GM21576 (cell line): Measurements from ENCODE around the gene NUDT9.
A peak's percentile ranks its signal among the peaks of the same experiment; 100 is the strongest.
"Not testable (repeated sequence)": the region's sequence is repeated elsewhere in the genome, so short reads cannot be mapped to it uniquely, and the experiment has no call there.

Experiments used
- ATAC-seq: cut with Tn5 transposase; IDR thresholded peaks from one replicate; pipeline ENCODE4 v1.9.1; 2021; ENCODE audit warnings: mild to moderate bottlenecking, moderate library complexity; ENCODE audit not compliant: unreplicated experiment

Gene NUDT9, protein sequence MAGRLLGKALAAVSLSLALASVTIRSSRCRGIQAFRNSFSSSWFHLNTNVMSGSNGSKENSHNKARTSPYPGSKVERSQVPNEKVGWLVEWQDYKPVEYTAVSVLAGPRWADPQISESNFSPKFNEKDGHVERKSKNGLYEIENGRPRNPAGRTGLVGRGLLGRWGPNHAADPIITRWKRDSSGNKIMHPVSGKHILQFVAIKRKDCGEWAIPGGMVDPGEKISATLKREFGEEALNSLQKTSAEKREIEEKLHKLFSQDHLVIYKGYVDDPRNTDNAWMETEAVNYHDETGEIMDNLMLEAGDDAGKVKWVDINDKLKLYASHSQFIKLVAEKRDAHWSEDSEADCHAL

GRCh38 chr4:87422104-87423052 is at the start of gene NUDT9:
Gene NUDT9 (plus strand): TSS chr4:87422573. CDS start chr4:87422906, 333 bp downstream.
- peak; percentile 82 for ATAC-seq

GRCh38 chr4:87375719-87376291 is 46.6 kb upstream of the NUDT9 start:
- no peak for ATAC-seq

GRCh38 chr4:87377816-87378215 is 44.6 kb upstream of the NUDT9 start:
- no peak for ATAC-seq

DNA sequence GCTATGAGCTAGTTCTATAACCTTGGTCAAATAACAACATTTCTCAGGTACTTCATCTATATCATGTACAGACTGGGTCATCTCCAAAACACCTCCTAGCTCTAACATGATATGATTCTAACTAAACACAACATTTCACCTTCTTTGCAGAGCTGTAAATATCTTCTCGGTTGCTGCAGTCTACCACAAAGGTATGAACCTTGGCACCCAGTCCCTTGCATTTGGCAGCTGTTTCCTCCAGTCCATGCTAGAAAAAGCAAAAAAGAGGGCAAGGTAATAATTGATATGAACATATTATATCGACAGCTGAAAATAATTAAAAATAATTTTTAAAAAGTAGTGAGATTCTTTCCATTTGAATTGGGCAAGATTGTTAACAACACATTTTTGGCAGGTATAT is 40.3 kb upstream of the NUDT9 start:
- ATAC-seq = no peak

- no peak for ATAC-seq
Measured at GRCh38 chr4:87382931-87383330, 39.4 kb upstream of the NUDT9 start.

DNA sequence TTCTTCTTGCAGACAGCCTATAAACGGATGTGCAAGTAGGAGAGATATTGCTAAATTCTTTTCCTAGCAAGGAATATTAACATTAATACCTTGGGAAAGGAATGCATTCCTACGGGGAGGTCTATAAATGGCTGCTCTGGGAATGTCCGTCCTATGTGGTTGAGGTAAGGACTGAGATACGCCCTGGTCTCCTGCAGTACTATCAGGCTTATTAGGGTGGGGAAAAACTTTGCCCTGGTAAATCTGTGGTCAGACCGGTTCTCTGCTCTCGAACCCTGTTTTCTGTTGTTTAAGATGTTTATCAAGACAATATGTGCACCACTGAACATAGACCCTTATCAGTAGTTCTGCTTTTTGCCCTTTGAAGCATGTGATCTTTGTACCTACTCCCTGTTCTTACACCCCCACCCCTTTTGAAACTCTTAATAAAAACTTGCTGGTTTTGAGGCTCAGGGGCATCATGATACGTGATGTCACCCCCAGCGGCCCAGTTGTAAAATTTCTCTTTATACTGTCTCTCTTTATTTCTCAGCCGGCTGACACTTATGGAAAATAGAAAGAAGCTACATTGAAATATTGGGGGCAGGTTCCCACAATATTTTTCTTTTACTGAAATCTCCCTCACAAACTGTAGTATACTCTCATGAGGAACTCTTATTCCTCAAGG is 37.8 kb upstream of the NUDT9 start:
- ATAC-seq = not testable (repeated sequence)

DNA sequence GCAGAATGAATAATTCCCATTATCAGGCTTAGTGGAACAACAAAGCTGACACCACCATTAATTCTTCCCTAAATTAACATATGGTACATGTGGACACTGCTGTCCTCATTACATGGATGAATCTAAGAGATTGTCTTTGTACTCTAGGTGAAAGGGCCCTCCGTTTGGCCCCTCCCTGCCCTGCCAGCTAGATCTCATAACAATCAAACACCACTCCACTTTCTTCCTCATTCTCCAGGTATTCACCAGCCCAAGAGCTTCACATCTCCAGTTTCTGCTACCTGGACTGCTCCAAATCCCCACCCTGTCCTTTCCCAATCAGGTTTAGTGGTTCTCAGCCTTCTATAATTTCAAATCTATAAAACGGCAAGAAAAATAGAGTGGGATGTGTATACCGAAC is 35.1 kb upstream of the NUDT9 start:
- no peak for ATAC-seq

DNA sequence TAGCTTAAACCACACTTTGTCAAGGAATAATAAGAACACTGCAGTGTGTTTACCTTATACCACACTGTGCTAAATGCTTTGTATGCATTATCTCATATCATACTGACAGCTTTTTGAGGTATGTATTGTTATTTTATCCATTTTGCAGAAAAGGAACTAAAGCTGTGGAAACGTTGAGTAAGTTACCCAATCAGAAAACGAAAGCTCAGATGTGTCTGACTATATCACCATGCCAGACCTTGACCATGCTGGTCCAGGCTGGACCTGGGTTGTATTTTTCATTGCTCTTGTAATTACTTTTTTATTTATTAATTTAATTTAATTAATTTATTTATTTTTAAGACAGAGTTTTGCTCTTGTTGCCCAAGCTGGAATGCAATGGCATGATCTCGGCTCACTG is 33.5 kb upstream of the NUDT9 start:
- no peak for ATAC-seq

DNA sequence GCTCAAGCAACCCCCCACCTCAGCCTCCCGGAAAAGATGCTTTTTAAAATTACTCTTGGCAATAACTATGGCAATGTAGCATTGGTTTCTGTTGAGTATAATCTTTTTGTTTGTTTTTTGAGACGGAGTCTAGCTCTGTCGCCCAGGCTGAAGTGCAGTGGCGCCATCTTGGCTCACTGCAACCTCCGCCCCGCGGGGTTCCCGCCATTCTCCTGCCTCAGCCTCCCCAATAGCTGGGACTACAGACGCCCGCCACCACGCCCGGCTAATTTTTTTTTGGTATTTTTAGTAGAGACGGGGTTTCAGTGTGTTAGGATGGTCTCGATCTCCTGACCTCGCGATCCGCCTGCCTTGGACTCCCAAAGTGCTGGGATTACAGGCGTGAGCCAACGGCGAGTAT is 32.3 kb upstream of the NUDT9 start:
- ATAC-seq = not testable (repeated sequence)

GRCh38 chr4:87390551-87390890 is 31.9 kb upstream of the NUDT9 start:
- peak; percentile 5 for ATAC-seq

- peak; percentile 99 for ATAC-seq
Measured at GRCh38 chr4:87390891-87391575, 31.3 kb upstream of the NUDT9 start, which contains the start of gene HSD17B11. Gene HSD17B11 (minus strand): TSS chr4:87391188. CDS start chr4:87391070, 118 bp downstream.

GRCh38 chr4:87391576-87392054 is 30.8 kb upstream of the NUDT9 start:
- ATAC-seq = peak; percentile 10

- no peak for ATAC-seq
Measured at GRCh38 chr4:87392183-87392582, 30.2 kb upstream of the NUDT9 start.

- not testable (repeated sequence) for ATAC-seq
Measured at GRCh38 chr4:87395073-87395472, 27.3 kb upstream of the NUDT9 start.

GRCh38 chr4:87395851-87396250 is 26.5 kb upstream of the NUDT9 start:
- ATAC-seq = not testable (repeated sequence)

DNA sequence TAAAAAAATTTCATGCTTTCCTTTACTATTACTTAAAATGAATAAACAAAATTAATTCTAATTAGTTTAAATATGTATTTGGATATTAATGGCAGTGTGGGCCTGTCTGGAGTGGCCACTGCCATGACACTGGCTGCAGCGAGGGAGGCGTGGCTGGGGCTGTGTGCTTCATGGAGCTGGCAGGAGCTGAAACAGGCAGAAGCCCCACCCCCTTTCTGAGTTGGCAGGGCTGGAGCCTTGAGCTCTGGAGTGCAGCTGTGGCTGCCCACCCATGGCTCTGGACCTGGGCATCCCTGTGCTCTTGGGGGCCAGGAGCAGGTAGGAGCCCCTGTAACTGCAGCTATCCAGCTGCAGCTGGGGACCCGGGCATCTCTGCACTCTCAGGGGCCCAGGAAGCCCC is 23.2 kb upstream of the NUDT9 start:
- ATAC-seq = no peak

DNA sequence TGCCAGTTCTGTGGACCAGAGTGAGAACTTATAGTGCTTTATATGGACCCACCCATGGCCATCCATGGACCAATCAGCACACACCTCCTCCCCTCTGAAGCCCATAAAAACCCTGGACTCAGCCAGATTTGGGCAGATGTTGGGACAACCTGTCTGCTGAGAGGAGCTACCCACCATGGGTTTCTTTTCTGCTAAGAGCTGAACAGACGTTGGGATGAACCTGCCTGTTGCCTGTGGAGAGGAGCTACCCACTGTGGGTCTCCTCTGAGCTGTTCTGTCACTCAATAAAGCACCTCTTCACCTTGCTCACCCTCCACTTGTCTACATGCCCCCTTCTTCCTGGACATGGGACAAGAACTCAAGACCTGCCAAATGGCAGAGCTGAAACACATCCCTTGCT is 22.4 kb upstream of the NUDT9 start:
- ATAC-seq = no peak

GRCh38 chr4:87403732-87404131 is 18.6 kb upstream of the NUDT9 start:
- ATAC-seq = not testable (repeated sequence)

- ATAC-seq = no peak
Measured at GRCh38 chr4:87405211-87405820, 17.1 kb upstream of the NUDT9 start.

GRCh38 chr4:87406462-87406861 is 15.9 kb upstream of the NUDT9 start:
- ATAC-seq = peak; percentile 78
